ENCODE results near the gene CTSW.
A peak's percentile ranks its signal among the peaks of the same experiment; 100 is the strongest.

CTSW gene

GRCh38 chr11:65852508-65853245 lies 27.0 kb upstream of the CTSW start:
- H3K27ac Mint-ChIP-seq = no peak overlapping the region
- peaks cover 66% of the 10 kb centered on the region for H3K36me3 Mint-ChIP-seq
- H3K4me3 Mint-ChIP-seq = no peak overlapping the region
- ATAC-seq = no peak
- no peaks in the 10 kb centered on the region for H3K27me3 Mint-ChIP-seq
- peaks cover 36% of the 10 kb centered on the region for H3K4me1 Mint-ChIP-seq
- H3K9me3 Mint-ChIP-seq = no peaks in the 10 kb centered on the region

- Mint-ChIP-seq H3K27me3 (no peaks in the 10 kb centered on the region), H3K36me3 (peaks cover 66% of the 10 kb centered on the region), H3K4me1 (peaks cover 40% of the 10 kb centered on the region), H3K4me3 (peak overlapping the region; percentile 24), H3K9me3 (no peaks in the 10 kb centered on the region), H3K27ac (no peak overlapping the region)
- ATAC-seq = no peak
These were observed 26.2 kb upstream of the CTSW start for GRCh38 chr11:65853246-65853979.

- no peak overlapping the region for H3K27ac Mint-ChIP-seq
- ATAC-seq = no peak
- H3K4me3 Mint-ChIP-seq = peak overlapping the region; percentile 46
- peaks cover 47% of the 10 kb centered on the region for H3K4me1 Mint-ChIP-seq
- H3K36me3 Mint-ChIP-seq = peaks cover 66% of the 10 kb centered on the region
- no peaks in the 10 kb centered on the region for H3K27me3 Mint-ChIP-seq
- H3K9me3 Mint-ChIP-seq = no peaks in the 10 kb centered on the region
These were observed 25.5 kb upstream of the CTSW start for GRCh38 chr11:65854161-65854592.

- ATAC-seq = no peak
- H3K36me3 Mint-ChIP-seq = peaks cover 66% of the 10 kb centered on the region
- H3K4me3 Mint-ChIP-seq = peak overlapping the region; percentile 87
These were observed 24.5 kb upstream of the CTSW start for GRCh38 chr11:65854852-65855837.

GRCh38 chr11:65855927-65856363 lies 23.7 kb upstream of the CTSW start:
- Mint-ChIP-seq H3K4me1 (peaks cover 57% of the 10 kb centered on the region), H3K9me3 (no peaks in the 10 kb centered on the region), H3K36me3 (peaks cover 60% of the 10 kb centered on the region), H3K27me3 (no peaks in the 10 kb centered on the region), H3K4me3 (peak overlapping the region; percentile 87), H3K27ac (peak overlapping the region; percentile 97)
- ATAC-seq = no peak

More at GRCh38 chr11:65854852-65855837, 24.5 kb upstream of the CTSW start:
- Mint-ChIP-seq H3K27ac (peak overlapping the region; percentile 65), H3K27me3 (no peaks in the 10 kb centered on the region), H3K9me3 (no peaks in the 10 kb centered on the region), H3K4me1 (peaks cover 53% of the 10 kb centered on the region)

- ATAC-seq = peak; percentile 65
- peak overlapping the region; percentile 97 for H3K27ac Mint-ChIP-seq
- no peaks in the 10 kb centered on the region for H3K27me3 Mint-ChIP-seq
- peaks cover 51% of the 10 kb centered on the region for H3K36me3 Mint-ChIP-seq
- peak overlapping the region; percentile 87 for H3K4me3 Mint-ChIP-seq
- H3K4me1 Mint-ChIP-seq = peaks cover 66% of the 10 kb centered on the region
- no peaks in the 10 kb centered on the region for H3K9me3 Mint-ChIP-seq
These were observed 22.7 kb upstream of the CTSW start for GRCh38 chr11:65856689-65857499.

GRCh38 chr11:65857500-65857852 lies 22.2 kb upstream of the CTSW start:
- Mint-ChIP-seq H3K9me3 (no peaks in the 10 kb centered on the region), H3K36me3 (peaks cover 47% of the 10 kb centered on the region), H3K27ac (peak overlapping the region; percentile 97), H3K4me1 (peaks cover 68% of the 10 kb centered on the region), H3K4me3 (peak overlapping the region; percentile 87), H3K27me3 (no peaks in the 10 kb centered on the region)
- ATAC-seq = peak; percentile 0

GRCh38 chr11:65857853-65858680 lies 21.6 kb upstream of the CTSW start, which contains the start of gene CFL1:
Gene CFL1 (minus strand): TSS chr11:65858180. CDS start chr11:65858099, 81 bp downstream.
- peak within 1 kb of the TSS; percentile 97 for H3K27ac Mint-ChIP-seq
- H3K4me1 Mint-ChIP-seq = peaks cover 74% of the 10 kb centered on the region
- H3K36me3 Mint-ChIP-seq = peaks cover 48% of the 10 kb centered on the region
- no peaks in the 10 kb centered on the region for H3K9me3 Mint-ChIP-seq
- peak within 1 kb of the TSS; percentile 90 for H3K4me3 Mint-ChIP-seq
- peak; percentile 82 for ATAC-seq
- no peaks in the 10 kb centered on the region for H3K27me3 Mint-ChIP-seq

GRCh38 chr11:65858681-65859087 lies 21.0 kb upstream of the CTSW start:
- Mint-ChIP-seq H3K36me3 (peaks cover 48% of the 10 kb centered on the region), H3K27me3 (no peaks in the 10 kb centered on the region), H3K27ac (peak overlapping the region; percentile 97), H3K4me1 (peaks cover 73% of the 10 kb centered on the region), H3K4me3 (peak overlapping the region; percentile 90), H3K9me3 (no peaks in the 10 kb centered on the region)
- no peak for ATAC-seq

- Mint-ChIP-seq H3K27ac (peak overlapping the region; percentile 97), H3K27me3 (no peaks in the 10 kb centered on the region), H3K4me3 (peak overlapping the region; percentile 90), H3K36me3 (peaks cover 48% of the 10 kb centered on the region), H3K9me3 (no peaks in the 10 kb centered on the region), H3K4me1 (peaks cover 68% of the 10 kb centered on the region)
- peak; percentile 85 for ATAC-seq
These were observed 20.4 kb upstream of the CTSW start for GRCh38 chr11:65859095-65859811.

GRCh38 chr11:65859812-65860277 lies 19.8 kb upstream of the CTSW start:
- H3K27me3 Mint-ChIP-seq = no peaks in the 10 kb centered on the region
- peaks cover 45% of the 10 kb centered on the region for H3K36me3 Mint-ChIP-seq
- H3K9me3 Mint-ChIP-seq = no peaks in the 10 kb centered on the region
- peak overlapping the region; percentile 90 for H3K4me3 Mint-ChIP-seq
- H3K4me1 Mint-ChIP-seq = peaks cover 62% of the 10 kb centered on the region
- no peak for ATAC-seq
- peak overlapping the region; percentile 97 for H3K27ac Mint-ChIP-seq

- peak; percentile 65 for ATAC-seq
- Mint-ChIP-seq H3K9me3 (no peaks in the 10 kb centered on the region), H3K4me3 (peak within 1 kb of the TSS; percentile 90), H3K27me3 (no peaks in the 10 kb centered on the region), H3K4me1 (peaks cover 62% of the 10 kb centered on the region), H3K36me3 (peaks cover 45% of the 10 kb centered on the region), H3K27ac (peak within 1 kb of the TSS; percentile 97)
These were observed 19.1 kb upstream of the CTSW start, which contains the start of gene MUS81 for GRCh38 chr11:65860278-65861164. Gene MUS81 (plus strand): TSS chr11:65860433. CDS start chr11:65860754, 321 bp downstream.

All from stimulated activated memory B cell treated with anti-CD40 and anti-IgM and Interleukin-4, amounts not matched to agents 10 μg/mL and 1 μg/mL and 100 μg/mL, for 72 hours (primary cell).